ENCODE measurements around the gene OSBPL3.
A peak's percentile ranks its signal among the peaks of the same experiment; 100 is the strongest.
"Not testable (repeated sequence)": the region's sequence is repeated elsewhere in the genome, so short reads cannot be mapped to it uniquely, and the experiment has no call there.

The OSBPL3 gene

GRCh38 chr7:24979863-24980533, at the start of gene OSBPL3:
TSS of gene OSBPL3 (minus strand) at chr7:24980178. CDS start at chr7:24892472, 87,706 bp downstream.
- DNase-seq (ENCODE audit: low read depth): peak; percentile 99

GRCh38 chr7:25029075-25029474, 49.1 kb upstream of the OSBPL3 start:
- DNase-seq (ENCODE audit: low read depth): no peak

GRCh38 chr7:25028370-25029021, 48.5 kb upstream of the OSBPL3 start:
- DNase-seq (ENCODE audit: low read depth): peak; percentile 92

GRCh38 chr7:25026156-25026555, 46.2 kb upstream of the OSBPL3 start:
- DNase-seq (ENCODE audit: low read depth): no peak

- peak; percentile 95 for DNase-seq (ENCODE audit: low read depth)
Measured at GRCh38 chr7:25025218-25025671, 45.3 kb upstream of the OSBPL3 start.

- no peak for DNase-seq (ENCODE audit: low read depth)
Measured at GRCh38 chr7:25024066-25024465, 44.1 kb upstream of the OSBPL3 start.

GRCh38 chr7:25017671-25018070, 37.7 kb upstream of the OSBPL3 start:
- not testable (repeated sequence) for DNase-seq (ENCODE audit: low read depth)

- peak; percentile 93 for DNase-seq (ENCODE audit: low read depth)
Measured at GRCh38 chr7:25014756-25015155, 34.8 kb upstream of the OSBPL3 start.

- not testable (repeated sequence) for DNase-seq (ENCODE audit: low read depth)
Measured at GRCh38 chr7:25012710-25013109, 32.7 kb upstream of the OSBPL3 start.

GRCh38 chr7:25012254-25012653, 32.3 kb upstream of the OSBPL3 start:
- DNase-seq (ENCODE audit: low read depth): no peak

GRCh38 chr7:25009257-25009656, 29.3 kb upstream of the OSBPL3 start:
- peak; percentile 91 for DNase-seq (ENCODE audit: low read depth)

GRCh38 chr7:25007668-25008067, 27.7 kb upstream of the OSBPL3 start:
- no peak for DNase-seq (ENCODE audit: low read depth)

- no peak for DNase-seq (ENCODE audit: low read depth)
Measured at GRCh38 chr7:25006276-25006675, 26.3 kb upstream of the OSBPL3 start.

- DNase-seq (ENCODE audit: low read depth): no peak
Measured at GRCh38 chr7:25005658-25006057, 25.7 kb upstream of the OSBPL3 start.

- DNase-seq (ENCODE audit: low read depth): no peak
Measured at GRCh38 chr7:25002786-25003185, 22.8 kb upstream of the OSBPL3 start.

GRCh38 chr7:24995466-24995865, 15.5 kb upstream of the OSBPL3 start:
- DNase-seq (ENCODE audit: low read depth): no peak

- no peak for DNase-seq (ENCODE audit: low read depth)
Measured at GRCh38 chr7:24992314-24992713, 12.3 kb upstream of the OSBPL3 start.

- DNase-seq (ENCODE audit: low read depth): no peak
Measured at GRCh38 chr7:24991353-24991752, 11.4 kb upstream of the OSBPL3 start.

- DNase-seq (ENCODE audit: low read depth): no peak
Measured at GRCh38 chr7:24987331-24987842, 7.4 kb upstream of the OSBPL3 start.

GRCh38 chr7:24982917-24983316, 2.9 kb upstream of the OSBPL3 start:
- DNase-seq (ENCODE audit: low read depth): peak; percentile 54

- peak; percentile 74 for DNase-seq (ENCODE audit: low read depth)
Measured at GRCh38 chr7:24981171-24981951, 1.4 kb upstream of the OSBPL3 start.

GRCh38 chr7:24980534-24981170, 674 bp upstream of the OSBPL3 start:
- no peak for DNase-seq (ENCODE audit: low read depth)

All from ELR (cell line).